CD4-positive, alpha-beta T cell (primary cell): Measurements from ENCODE around the gene NTSR2. TPM values are rescaled to one million over a fixed set of nuclear protein-coding genes. Genes with fewer than 3 reads are reported as not detected.

Source experiments
- ATAC-seq: fragments of 200-7000 bp; cut with Tn5 transposase; one replicate; pipeline ENCODE4 v1.10.0; 2022; ENCODE audit warnings: mild to moderate bottlenecking; ENCODE audit not compliant: poor library complexity
- CTCF ChIA-PET: fragments of 350-600 bp; sonication (Branson Sonifier 250); formaldehyde crosslinking; loops from one replicate; lab custom pipeline; 2021; ENCODE audit warnings: antibody characterized with exemption, inconsistent platforms; lab: Charles Lee
- POLR2A ChIA-PET: fragments of 350-600 bp; sonication (Branson Sonifier 250); formaldehyde crosslinking; loops from one replicate; lab custom pipeline; 2021; ENCODE audit warnings: antibody characterized with exemption, inconsistent platforms; lab: Charles Lee
- DNase-seq, 14 experiments: peaks; one replicate each; pipeline ENCODE4 v3.0.0-alpha.2; 2013 to 2020; ENCODE audit warnings: mixed read lengths in 2 of 14
- H3K27ac ChIP-seq, 2 donors: one replicate each; pipeline versions ENCODE4 v1.5.1 to v1.7.0; 2013; ENCODE audit warnings: low read length in 2 of 2, low read depth in 1 of 2, mild to moderate bottlenecking in 1 of 2
- H3K27me3 ChIP-seq, 2 experiments: 1 replicate in 1 of 2; 2 replicates in 1 of 2; pipeline versions ENCODE4 v1.6.1 to v1.7.0; 2013; ENCODE audit warnings: low read length in 2 of 2, control low read depth in 1 of 2, mild to moderate bottlenecking in 1 of 2, moderate library complexity in 1 of 2; ENCODE audit not compliant: insufficient read depth in 2 of 2, control insufficient read depth in 1 of 2
- H3K36me3 ChIP-seq: one replicate; pipeline ENCODE4 v1.6.1; 2013; ENCODE audit warnings: low read length, control low read depth; ENCODE audit not compliant: insufficient read depth
- H3K4me1 ChIP-seq: one replicate; pipeline ENCODE4 v1.6.1; 2013; ENCODE audit warnings: low read length, control low read depth; ENCODE audit not compliant: insufficient read depth
- H3K4me3 ChIP-seq: one replicate; pipeline ENCODE4 v1.5.1; 2013; ENCODE audit warnings: mild to moderate bottlenecking, low read length, moderate library complexity
- H3K9me3 ChIP-seq, 2 experiments: 1 replicate in 1 of 2; 2 replicates in 1 of 2; pipeline versions ENCODE4 v1.6.1 to v1.7.0; 2013; ENCODE audit warnings: low read length in 2 of 2, mild to moderate bottlenecking in 2 of 2, control low read depth in 1 of 2, moderate library complexity in 1 of 2; ENCODE audit not compliant: control insufficient read depth in 1 of 2, insufficient read depth in 1 of 2
- H3K27ac Mint-ChIP-seq: one replicate; pipeline ENCODE4 v1.8.0; 2020; ENCODE audit warnings: mixed read lengths
- H3K27me3 Mint-ChIP-seq: one replicate; pipeline ENCODE4 v1.8.0; 2021; ENCODE audit warnings: mixed read lengths
- H3K36me3 Mint-ChIP-seq: one replicate; pipeline ENCODE4 v1.8.0; 2021; ENCODE audit warnings: low read depth, mixed read lengths
- H3K4me1 Mint-ChIP-seq: one replicate; pipeline ENCODE4 v1.8.0; 2021; ENCODE audit warnings: low read depth, mixed read lengths
- H3K4me3 Mint-ChIP-seq: one replicate; pipeline ENCODE4 v1.8.0; 2020; ENCODE audit warnings: mild to moderate bottlenecking, mixed read lengths
- H3K9me3 Mint-ChIP-seq: one replicate; pipeline ENCODE4 v1.8.0; 2020; ENCODE audit warnings: mixed read lengths
- intact Hi-C, 2 experiments: fragments of 100-400 bp; cut with DNase I in 1 of 2; cut with micrococcal nuclease in 1 of 2; formaldehyde crosslinking; loops; one replicate each; pipeline versions ENCODE4 v1.15.1 to v1.9.0; 2023 to 2025; cut with DNase I, micrococcal nuclease
- total RNA-seq, 174 experiments: library from RNA in 2 of 174; stranded (reverse) in 2 of 174; gene quantifications; one replicate each; pipeline ENCODE4 v1.2.3 and lab custom pipeline; 2021 to 2026
- TF ChIP-seq, protein P1 (sequence below): fragments of 200-600 bp; IDR thresholded peaks from one replicate; pipeline ENCODE4 v1.8.0; 2022; ENCODE audit warnings: antibody characterized with exemption, mild to moderate bottlenecking

The NTSR2 gene
- total RNA-seq, 2 experiments from 2014 or later, result not detected

DNA sequence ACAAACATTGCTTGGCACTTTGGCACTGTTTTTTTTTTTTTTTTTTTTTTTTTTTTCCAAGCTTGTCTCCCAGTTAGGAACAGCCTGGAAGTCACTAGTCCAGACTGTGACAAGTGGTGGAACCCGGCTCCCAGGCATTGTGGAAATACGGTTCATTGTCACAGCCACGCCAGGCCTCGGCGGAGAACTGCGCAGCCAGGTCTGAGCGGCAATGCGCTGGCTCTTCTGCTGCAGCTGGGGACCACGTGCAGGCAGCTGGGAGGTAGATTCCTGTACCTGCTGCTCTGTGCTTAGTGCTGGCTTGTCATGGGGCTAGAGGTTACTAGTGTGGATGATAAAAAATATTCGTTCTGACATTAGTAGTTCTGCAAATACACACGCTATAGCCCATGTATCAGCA, 5.0 kb downstream of the NTSR2 start:
- no peak overlapping the region for H3K4me3 Mint-ChIP-seq
- ChIA-PET CTCF (no interaction called here), POLR2A (no interaction called here)
- no peak overlapping the region for H3K4me3 ChIP-seq
- ATAC-seq (no peak), DNase-seq (no peak)
- intact Hi-C loops, result no loop called here
- TF ChIP-seq, protein P1, sequence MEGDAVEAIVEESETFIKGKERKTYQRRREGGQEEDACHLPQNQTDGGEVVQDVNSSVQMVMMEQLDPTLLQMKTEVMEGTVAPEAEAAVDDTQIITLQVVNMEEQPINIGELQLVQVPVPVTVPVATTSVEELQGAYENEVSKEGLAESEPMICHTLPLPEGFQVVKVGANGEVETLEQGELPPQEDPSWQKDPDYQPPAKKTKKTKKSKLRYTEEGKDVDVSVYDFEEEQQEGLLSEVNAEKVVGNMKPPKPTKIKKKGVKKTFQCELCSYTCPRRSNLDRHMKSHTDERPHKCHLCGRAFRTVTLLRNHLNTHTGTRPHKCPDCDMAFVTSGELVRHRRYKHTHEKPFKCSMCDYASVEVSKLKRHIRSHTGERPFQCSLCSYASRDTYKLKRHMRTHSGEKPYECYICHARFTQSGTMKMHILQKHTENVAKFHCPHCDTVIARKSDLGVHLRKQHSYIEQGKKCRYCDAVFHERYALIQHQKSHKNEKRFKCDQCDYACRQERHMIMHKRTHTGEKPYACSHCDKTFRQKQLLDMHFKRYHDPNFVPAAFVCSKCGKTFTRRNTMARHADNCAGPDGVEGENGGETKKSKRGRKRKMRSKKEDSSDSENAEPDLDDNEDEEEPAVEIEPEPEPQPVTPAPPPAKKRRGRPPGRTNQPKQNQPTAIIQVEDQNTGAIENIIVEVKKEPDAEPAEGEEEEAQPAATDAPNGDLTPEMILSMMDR, result no peak
- H3K27ac ChIP-seq, result no peak overlapping the region
- H3K27me3 Mint-ChIP-seq, result peaks cover 61% of the 10 kb centered on the region
- H3K36me3 ChIP-seq, result no peaks in the 10 kb centered on the region
- H3K4me1 ChIP-seq, result no peaks in the 10 kb centered on the region
- H3K36me3 Mint-ChIP-seq, result no peaks in the 10 kb centered on the region
- H3K9me3 ChIP-seq, result peaks cover 4 to 23% of the 10 kb centered on the region in 2 experiments
- H3K27me3 ChIP-seq, result peaks cover 9 to 24% of the 10 kb centered on the region in 2 experiments
- H3K4me1 Mint-ChIP-seq, result no peaks in the 10 kb centered on the region
- no peak overlapping the region for H3K27ac Mint-ChIP-seq
- H3K9me3 Mint-ChIP-seq, result peaks cover 3% of the 10 kb centered on the region

DNA sequence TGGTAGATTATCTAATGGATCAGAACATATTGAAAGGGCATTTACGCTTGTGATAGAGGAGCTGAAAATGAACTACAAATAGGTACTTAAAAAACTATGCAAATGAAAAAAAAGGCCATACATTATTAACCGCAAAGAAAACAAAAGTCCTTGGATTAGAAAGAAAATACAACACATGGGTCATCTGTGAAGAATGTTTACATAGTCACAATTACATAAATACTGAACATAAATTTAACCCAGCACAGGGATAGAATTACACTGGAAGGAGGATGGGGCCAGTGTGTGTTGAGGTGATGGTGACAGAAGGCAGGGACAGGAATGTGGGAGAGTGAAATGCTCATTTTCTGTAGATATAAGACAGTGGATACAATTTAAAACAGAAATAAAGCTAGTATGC, 6.6 kb downstream of the NTSR2 start:
- peaks cover 4 to 16% of the 10 kb centered on the region in 2 experiments for H3K9me3 ChIP-seq
- ATAC-seq, result no peak
- no peaks in the 10 kb centered on the region for H3K4me1 Mint-ChIP-seq
- intact Hi-C loops, result no loop called here
- no peak overlapping the region for H3K4me3 ChIP-seq
- TF ChIP-seq, protein P1, result no peak
- peaks cover 7 to 15% of the 10 kb centered on the region in 2 experiments for H3K27me3 ChIP-seq
- peaks cover 68% of the 10 kb centered on the region for H3K27me3 Mint-ChIP-seq
- CTCF ChIA-PET, result no interaction called here
- H3K36me3 ChIP-seq, result no peaks in the 10 kb centered on the region
- no peaks in the 10 kb centered on the region for H3K4me1 ChIP-seq
- H3K27ac Mint-ChIP-seq, result no peak overlapping the region
- H3K4me3 Mint-ChIP-seq, result no peak overlapping the region
- POLR2A ChIA-PET, result interaction anchor here (1.0 kb wide), 1 partner anchor 38 kb away, joined by 4 read pairs; no protein-coding TSS in a partner anchor
- H3K27ac ChIP-seq, result no peak overlapping the region
- no peak for DNase-seq
- H3K36me3 Mint-ChIP-seq, result no peaks in the 10 kb centered on the region
- peaks cover 3% of the 10 kb centered on the region for H3K9me3 Mint-ChIP-seq

DNA sequence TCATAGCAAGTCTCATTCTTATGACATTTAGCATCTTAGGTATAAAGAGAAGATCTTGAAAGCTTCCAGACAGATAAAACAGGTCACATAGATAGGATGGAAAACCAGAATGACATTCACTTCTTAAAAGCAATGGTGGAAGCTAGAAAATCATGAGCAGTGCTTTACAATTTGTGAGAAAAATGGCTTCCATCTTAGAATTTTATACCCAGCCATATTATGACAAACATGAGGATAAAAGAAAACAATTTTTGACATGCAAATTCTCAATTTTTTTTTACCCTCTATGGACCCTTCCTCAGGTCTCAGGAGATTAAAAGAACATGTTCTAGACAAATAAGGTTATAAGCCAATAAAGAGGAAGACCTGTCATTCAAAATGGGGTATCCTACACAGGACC, 7.1 kb downstream of the NTSR2 start:
- no peak overlapping the region for H3K27ac Mint-ChIP-seq
- ChIA-PET POLR2A (no interaction called here), CTCF (no interaction called here)
- peaks cover 3% of the 10 kb centered on the region for H3K9me3 Mint-ChIP-seq
- intact Hi-C loops, result no loop called here
- H3K9me3 ChIP-seq, result peaks cover 4 to 14% of the 10 kb centered on the region in 2 experiments
- no peak overlapping the region for H3K27ac ChIP-seq
- H3K4me1 Mint-ChIP-seq, result no peaks in the 10 kb centered on the region
- peaks cover 5 to 15% of the 10 kb centered on the region in 2 experiments for H3K27me3 ChIP-seq
- no peaks in the 10 kb centered on the region for H3K36me3 ChIP-seq
- no peaks in the 10 kb centered on the region for H3K4me1 ChIP-seq
- H3K4me3 ChIP-seq, result no peak overlapping the region
- no peak overlapping the region for H3K4me3 Mint-ChIP-seq
- peaks cover 68% of the 10 kb centered on the region for H3K27me3 Mint-ChIP-seq
- no peak for ATAC-seq
- no peaks in the 10 kb centered on the region for H3K36me3 Mint-ChIP-seq
- no peak for DNase-seq
- TF ChIP-seq, protein P1, result no peak
